ENCODE data around the gene IL17REL. TPM values are rescaled to one million over a fixed set of nuclear protein-coding genes. Genes with fewer than 3 reads are reported as not detected.
"Not testable (repeated sequence)": the region's sequence is repeated elsewhere in the genome, so short reads cannot be mapped to it uniquely, and the experiment has no call there.

Gene IL17REL
- total RNA-seq, 1 donor = not detected

DNA sequence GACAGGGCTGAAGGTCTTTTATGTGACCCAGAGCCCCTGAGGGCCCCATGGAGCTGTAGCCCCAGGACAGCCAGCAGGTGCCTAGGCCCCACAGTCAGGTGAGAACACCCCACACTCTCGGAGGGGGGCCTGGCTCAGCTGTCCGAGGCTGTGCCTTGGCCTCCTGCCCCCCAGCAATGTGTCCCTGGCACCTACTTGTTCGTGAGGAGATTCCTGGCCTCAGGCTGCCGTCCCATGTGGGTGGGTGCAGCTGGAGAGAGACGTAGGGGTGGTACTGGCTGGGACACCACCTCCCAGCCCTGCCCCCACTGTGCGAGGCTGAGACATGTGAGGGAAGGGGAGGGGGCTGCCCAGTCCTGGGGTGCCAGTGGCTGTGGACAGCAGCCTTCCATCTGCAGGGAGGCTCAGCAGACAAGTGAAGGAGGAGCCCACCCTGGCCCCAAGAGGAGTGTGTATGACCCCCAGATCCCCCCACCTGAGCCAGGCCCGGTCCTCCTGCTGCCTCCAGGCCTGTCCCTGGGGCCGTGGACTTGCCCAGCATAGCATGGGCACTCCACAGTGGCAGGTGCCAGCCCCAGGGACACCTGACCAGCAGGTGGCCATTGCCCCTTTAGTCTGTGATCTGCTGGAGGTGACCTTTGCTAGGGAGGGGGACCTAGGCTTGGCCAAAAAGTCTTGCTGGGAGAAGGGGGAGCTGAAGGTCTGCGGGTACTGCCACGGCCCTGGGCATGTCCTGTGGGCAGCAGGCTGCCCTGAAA lies 17.0 kb downstream of the IL17REL start:
- peaks cover 5% of the 10 kb centered on the region for H3K9me3 ChIP-seq (ENCODE audit: low read depth, low read length)
- peaks cover 11% of the 10 kb centered on the region for H3K4me1 ChIP-seq (ENCODE audit: insufficient read depth, low read length)
- no peak overlapping the region for H3K4me3 ChIP-seq (ENCODE audit: low read length)
- H3K27me3 ChIP-seq (ENCODE audit: insufficient read depth, low read length) = no peaks in the 10 kb centered on the region

DNA sequence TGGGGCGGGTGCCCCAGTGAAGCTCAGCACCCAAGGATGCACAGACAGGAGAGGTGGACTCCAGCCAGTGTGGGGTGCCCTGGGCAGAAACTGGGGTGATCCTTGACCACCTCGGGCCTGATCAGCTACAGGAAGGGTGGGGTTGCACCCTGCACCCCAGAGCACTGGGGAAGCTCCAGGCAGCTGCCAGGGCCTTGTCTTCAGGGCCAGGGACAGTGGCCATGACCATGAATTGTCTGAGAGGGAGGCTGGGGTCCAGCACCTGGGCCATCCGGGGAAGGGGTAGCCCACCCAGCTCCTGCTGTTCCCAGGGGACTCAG lies 17.6 kb downstream of the IL17REL start:
- Histone ChIP-seq H3K4me1 (ENCODE audit: insufficient read depth, low read length) (peaks cover 11% of the 10 kb centered on the region), H3K4me3 (ENCODE audit: low read length) (no peak overlapping the region), H3K27me3 (ENCODE audit: insufficient read depth, low read length) (no peaks in the 10 kb centered on the region), H3K9me3 (ENCODE audit: low read depth, low read length) (peaks cover 5% of the 10 kb centered on the region)

DNA sequence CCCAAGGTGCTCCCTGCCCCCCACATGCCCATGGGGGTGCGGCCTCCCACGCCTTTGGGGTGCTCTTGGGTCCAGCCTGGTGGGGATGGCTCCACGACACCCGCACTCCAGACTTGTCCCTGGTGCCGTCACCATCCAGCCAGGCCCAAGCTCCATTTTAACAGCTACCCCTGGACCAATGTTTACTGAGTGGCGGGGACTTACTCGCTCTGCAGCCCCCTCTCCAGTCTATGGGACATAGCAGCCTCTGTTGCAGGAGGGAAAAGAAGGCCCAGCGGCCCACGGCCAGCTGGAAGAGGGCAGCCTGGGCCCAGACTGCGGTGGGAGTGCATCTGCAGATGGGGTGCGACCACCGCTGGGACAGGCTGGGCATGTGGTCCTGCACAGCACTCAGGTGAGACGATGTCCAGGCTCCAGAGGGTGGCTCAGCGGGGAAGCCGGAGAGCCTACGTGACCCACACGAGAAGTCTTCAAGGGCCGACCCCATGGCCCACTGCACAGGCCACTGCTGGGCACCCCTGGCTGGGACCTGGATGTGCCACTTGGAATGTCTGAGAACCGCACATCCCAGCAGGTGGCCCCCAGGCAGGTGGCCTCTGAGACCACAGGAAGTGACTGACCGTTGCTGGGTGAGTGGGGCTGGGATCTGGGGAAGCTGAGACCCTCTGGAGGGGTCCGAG lies 18.1 kb downstream of the IL17REL start:
- H3K4me1 ChIP-seq (ENCODE audit: insufficient read depth, low read length) = peaks cover 8% of the 10 kb centered on the region
- peaks cover 5% of the 10 kb centered on the region for H3K9me3 ChIP-seq (ENCODE audit: low read depth, low read length)
- H3K4me3 ChIP-seq (ENCODE audit: low read length) = no peak overlapping the region
- no peaks in the 10 kb centered on the region for H3K27me3 ChIP-seq (ENCODE audit: insufficient read depth, low read length)

DNA sequence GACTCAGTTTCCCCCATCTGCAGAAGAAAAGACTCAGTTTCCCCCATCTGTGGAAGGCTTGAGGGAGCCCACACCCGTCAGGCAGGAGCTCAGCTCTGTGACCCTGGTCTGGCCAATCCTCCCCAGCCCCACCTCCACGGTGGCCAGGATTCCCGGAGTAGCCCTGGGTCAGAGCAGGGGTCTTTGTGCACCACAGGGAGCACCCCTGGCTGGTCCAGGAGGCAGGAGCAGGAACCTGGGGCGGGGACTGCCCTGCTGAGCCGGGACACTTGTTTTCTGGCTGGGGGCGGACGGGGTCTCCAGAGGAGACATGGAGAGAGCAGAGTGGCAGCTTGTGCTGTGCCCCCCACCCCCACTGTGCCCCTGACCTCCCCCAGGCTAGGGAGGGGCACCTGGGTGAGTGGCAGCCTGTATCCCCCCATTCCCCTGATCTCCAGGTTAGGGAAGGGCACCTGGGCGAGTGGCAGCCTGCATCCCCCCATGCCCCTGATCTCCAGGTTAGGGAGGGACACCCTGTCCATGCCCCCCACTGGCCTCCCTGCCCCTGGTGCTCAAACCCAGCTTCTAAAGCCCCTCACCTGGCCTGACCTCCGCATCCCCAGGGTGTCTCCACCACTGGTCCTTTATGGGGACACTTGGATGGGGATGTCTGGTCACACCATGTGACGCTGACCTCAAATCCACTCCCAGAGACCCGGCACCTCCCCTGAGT lies 18.8 kb downstream of the IL17REL start:
- Histone ChIP-seq H3K27me3 (ENCODE audit: insufficient read depth, low read length) (no peaks in the 10 kb centered on the region), H3K4me1 (ENCODE audit: insufficient read depth, low read length) (peaks cover 8% of the 10 kb centered on the region), H3K9me3 (ENCODE audit: low read depth, low read length) (peaks cover 5% of the 10 kb centered on the region), H3K4me3 (ENCODE audit: low read length) (no peak overlapping the region)

DNA sequence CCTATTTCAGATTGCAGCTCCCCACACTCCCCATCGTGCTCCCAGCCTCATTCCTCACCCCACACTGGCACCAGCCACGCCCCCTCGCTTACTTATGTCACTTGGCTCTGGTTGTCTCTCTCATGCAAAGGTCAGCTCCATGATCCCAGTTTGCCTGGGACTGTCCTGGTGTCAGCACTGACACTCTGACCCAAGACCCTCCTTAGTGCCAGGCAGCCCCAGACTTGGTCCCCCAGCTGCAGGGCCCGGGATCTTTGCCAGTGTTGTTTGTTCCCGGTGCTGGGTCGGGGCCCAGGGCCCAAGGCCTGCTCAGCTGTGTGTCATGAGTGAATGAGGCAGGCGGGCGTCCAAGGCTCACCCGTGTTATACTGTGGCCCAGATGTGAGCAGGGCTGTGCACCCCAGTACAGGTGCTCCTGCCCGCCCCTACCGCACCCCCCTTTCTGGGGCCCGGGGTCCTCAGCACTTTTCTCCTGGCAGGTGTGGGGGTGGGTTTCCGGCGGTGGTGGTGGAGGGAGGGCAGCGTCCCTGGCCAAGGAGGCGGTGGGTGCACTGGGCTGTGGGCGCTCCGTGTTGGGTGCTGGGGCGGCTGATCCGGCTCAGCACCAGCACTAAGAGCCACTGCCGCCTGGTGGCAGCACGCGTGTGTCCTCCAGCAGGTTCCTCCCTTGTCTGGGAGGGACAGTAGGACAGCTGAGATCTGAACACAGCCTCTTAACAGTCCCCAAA lies 19.5 kb downstream of the IL17REL start:
- H3K4me3 ChIP-seq (ENCODE audit: low read length) = no peak overlapping the region
- H3K9me3 ChIP-seq (ENCODE audit: low read depth, low read length) = peaks cover 5% of the 10 kb centered on the region
- peaks cover 8% of the 10 kb centered on the region for H3K4me1 ChIP-seq (ENCODE audit: insufficient read depth, low read length)
- H3K27me3 ChIP-seq (ENCODE audit: insufficient read depth, low read length) = no peaks in the 10 kb centered on the region

DNA sequence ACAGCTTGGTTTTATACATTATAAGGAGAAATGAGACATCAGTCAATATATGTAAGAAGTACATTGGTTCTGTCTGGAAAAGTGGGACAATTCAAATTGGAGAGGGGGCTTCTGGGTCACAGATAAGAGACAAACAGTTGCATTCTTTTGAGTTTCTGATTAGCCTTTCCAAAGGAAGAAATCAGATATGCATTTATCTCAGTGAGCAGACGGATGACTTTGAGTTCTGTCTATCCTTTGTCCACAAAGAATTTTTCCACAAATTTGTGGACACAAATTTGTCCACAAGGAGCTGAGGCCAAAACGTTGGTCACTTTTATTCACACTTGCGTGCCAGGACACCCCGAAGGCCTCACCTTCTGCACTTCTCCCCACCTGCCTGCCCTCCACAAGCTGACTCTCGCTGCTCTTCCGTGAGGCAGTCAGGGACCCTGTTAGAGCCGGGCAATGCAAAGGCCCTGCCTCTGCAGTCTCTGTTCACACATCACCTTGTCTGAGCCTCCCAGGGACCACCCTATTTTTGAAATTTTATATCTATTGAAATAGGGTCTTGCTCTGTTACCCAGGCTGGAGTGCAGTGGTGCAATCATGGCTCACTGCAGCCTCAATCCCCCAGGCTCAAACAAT lies 20.5 kb downstream of the IL17REL start:
- Histone ChIP-seq H3K9me3 (ENCODE audit: low read depth, low read length) (peaks cover 5% of the 10 kb centered on the region), H3K4me1 (ENCODE audit: insufficient read depth, low read length) (peaks cover 8% of the 10 kb centered on the region), H3K4me3 (ENCODE audit: low read length) (no peak overlapping the region), H3K27me3 (ENCODE audit: insufficient read depth, low read length) (no peaks in the 10 kb centered on the region)

DNA sequence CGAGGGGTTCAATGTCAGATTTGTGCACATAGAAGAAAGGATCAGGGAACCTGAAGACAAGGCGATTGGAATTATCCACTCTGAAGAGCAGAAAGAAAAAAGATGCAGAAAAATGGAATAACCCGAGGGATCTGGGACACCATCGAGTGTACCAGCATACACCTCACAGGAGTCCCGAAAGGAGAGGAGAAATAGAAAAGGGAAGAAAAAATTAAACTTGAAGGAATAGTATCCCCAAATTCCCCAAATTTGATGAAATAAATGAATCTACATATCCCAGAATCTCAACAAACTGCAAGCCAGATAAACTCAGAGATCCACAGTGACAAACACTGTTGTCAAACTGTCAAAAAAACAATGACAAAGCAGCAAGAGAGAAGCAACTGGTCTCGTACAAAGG lies 21.4 kb downstream of the IL17REL start:
- H3K9me3 ChIP-seq (ENCODE audit: low read depth, low read length) = peaks cover 11% of the 10 kb centered on the region
- H3K4me1 ChIP-seq (ENCODE audit: insufficient read depth, low read length) = peaks cover 8% of the 10 kb centered on the region
- no peak overlapping the region for H3K4me3 ChIP-seq (ENCODE audit: low read length)
- H3K27me3 ChIP-seq (ENCODE audit: insufficient read depth, low read length) = peaks cover 5% of the 10 kb centered on the region

DNA sequence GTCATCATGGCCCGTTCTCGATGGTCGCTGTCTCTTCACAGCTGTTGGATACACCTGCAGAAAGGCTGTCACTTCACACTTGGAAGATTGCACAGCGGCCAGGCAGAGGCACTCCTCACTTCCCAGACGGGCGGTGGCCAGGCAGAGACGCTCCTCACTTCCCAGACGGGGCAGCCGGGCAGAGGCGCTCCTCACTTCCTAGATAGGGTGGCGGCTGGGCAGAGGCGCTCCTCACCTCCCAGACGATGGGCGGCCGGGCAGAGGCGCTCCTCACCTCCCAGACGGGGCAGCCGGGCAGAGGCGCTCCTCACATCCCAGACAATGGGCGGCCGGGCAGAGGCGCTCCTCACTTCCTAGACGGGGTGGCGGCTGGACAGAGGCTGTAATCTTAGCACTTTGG lies 22.7 kb downstream of the IL17REL start:
- H3K4me3 ChIP-seq (ENCODE audit: low read length); H3K4me1 ChIP-seq (ENCODE audit: insufficient read depth, low read length): not testable (repeated sequence)
- Histone ChIP-seq H3K27me3 (ENCODE audit: insufficient read depth, low read length) (peaks cover 18% of the 10 kb centered on the region), H3K9me3 (ENCODE audit: low read depth, low read length) (peaks cover 19% of the 10 kb centered on the region)

DNA sequence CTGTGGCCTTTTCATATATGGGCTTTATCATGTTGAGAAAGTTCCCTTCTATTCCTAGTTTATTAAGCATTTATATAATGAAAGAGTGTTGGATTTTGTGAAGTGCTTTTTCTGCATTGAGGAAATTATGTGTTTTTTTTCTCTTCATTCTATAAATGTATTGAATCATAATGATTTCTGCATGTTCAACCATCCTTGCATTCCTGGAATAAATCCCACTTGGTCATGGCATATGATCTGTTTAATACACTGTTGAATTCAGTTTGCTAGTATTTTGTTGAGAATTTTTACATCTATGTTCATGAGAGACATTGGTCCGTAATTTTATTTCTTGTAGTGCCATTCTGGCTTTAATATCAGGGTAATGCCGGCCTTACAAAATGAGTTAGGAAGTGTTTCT lies 26.2 kb downstream of the IL17REL start:
- H3K9me3 ChIP-seq (ENCODE audit: low read depth, low read length) = peaks cover 17% of the 10 kb centered on the region
- peaks cover 33% of the 10 kb centered on the region for H3K27me3 ChIP-seq (ENCODE audit: insufficient read depth, low read length)
- H3K4me1 ChIP-seq (ENCODE audit: insufficient read depth, low read length) = peaks cover 4% of the 10 kb centered on the region
- H3K4me3 ChIP-seq (ENCODE audit: low read length) = no peak overlapping the region

DNA sequence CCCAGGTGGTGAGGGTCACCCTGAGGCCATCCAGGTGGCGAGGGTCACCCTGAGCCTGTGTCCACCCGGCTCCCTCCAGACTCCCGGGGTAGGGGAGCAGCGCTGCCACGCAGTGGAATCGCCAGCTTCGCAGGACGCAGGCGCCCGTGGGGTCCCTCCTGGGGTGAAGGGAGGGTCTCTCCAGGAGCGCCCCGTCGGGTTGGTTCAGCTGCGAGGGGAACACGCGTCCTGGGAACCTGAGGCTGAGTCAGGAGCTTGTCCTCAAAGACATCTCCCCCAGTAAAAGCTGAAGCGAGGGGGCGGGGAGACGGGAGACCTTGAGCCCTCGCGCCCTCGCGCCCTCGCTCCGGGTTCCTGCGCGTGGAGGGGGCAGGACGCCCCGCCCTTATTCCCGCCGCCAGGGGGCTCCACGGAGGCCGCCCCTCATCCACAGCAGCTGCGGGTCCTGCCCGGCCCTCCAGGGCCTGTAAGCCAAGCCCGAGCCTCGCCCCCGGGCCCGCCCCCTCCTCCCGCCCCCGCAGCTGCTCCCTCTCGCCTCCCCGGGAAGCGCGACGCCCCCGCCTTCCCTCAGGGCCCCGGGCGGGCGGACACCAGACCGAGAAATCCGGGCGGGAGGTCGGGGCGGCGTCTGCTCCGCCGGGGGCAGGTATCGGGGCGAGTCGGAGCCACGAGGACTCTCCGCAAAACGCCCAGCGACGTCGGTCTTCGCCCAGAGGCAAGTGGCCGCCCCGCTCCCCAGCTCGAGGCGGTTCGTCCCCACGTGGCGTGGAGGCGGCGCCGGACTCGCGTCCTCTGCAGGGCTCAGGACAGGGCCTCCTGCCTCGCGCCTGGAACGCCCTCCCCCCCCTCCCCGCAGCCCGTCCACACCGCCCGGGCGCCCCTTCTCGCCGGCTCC lies 29.2 kb downstream of the IL17REL start:
- Histone ChIP-seq H3K27me3 (ENCODE audit: insufficient read depth, low read length) (peaks cover 33% of the 10 kb centered on the region), H3K4me3 (ENCODE audit: low read length) (no peak overlapping the region), H3K9me3 (ENCODE audit: low read depth, low read length) (peaks cover 21% of the 10 kb centered on the region), H3K4me1 (ENCODE audit: insufficient read depth, low read length) (peaks cover 4% of the 10 kb centered on the region)

DNA sequence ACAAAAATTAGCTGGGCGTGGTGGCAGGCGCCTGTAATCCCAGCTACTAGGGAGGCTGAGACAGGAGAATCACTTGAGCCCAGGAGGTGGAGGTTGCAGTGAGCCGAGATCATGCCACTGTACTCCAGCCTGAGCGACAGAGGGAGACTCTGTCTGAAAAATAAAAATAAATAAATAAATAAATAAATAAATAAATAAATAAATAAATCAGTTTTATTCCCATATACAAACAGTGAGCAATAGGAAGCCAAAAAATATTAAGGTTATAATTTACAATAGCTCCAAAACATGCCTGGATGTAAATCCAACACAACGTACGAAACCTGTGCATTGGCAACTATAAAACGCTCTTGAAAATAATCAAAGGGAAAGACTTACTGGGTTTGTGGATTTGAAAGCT lies 30.8 kb downstream of the IL17REL start:
- H3K9me3 ChIP-seq (ENCODE audit: low read depth, low read length) = peaks cover 21% of the 10 kb centered on the region
- H3K27me3 ChIP-seq (ENCODE audit: insufficient read depth, low read length) = peaks cover 33% of the 10 kb centered on the region
- not testable (repeated sequence) for H3K4me1 ChIP-seq (ENCODE audit: insufficient read depth, low read length); H3K4me3 ChIP-seq (ENCODE audit: low read length)

DNA sequence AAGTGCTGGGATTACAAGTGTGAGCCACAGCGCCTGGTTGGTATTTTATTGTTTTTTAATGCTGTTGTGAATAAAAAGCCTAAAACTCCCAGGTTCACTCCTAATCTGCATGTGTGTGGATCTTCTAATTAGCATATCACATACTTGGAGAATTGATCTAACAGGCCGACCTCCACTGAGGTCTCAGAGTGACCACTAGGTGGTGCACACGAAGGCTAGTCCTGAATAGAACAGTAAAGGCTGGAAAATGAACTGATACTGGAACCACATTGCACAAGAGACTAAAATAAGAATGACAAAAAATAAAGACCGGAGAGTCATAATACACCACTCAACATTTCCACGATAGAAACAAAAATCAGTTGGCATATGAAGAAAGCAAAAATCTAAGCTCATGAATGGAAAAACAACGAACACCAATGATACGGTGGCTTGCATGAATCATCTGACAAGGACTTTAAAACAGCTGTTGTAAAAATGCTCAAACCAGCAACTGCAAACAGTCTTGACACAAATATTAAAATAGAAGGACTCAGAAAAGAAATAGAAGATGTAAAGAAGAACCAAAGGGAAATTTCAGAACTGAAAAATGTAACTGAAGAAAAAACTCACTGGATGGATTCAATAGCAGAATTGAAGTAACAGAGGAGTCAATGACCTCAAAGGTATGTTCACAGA lies 32.8 kb downstream of the IL17REL start:
- Histone ChIP-seq H3K9me3 (ENCODE audit: low read depth, low read length) (peaks cover 7% of the 10 kb centered on the region), H3K4me1 (ENCODE audit: insufficient read depth, low read length) (peaks cover 15% of the 10 kb centered on the region), H3K4me3 (ENCODE audit: low read length) (no peak overlapping the region), H3K27me3 (ENCODE audit: insufficient read depth, low read length) (peaks cover 14% of the 10 kb centered on the region)

DNA sequence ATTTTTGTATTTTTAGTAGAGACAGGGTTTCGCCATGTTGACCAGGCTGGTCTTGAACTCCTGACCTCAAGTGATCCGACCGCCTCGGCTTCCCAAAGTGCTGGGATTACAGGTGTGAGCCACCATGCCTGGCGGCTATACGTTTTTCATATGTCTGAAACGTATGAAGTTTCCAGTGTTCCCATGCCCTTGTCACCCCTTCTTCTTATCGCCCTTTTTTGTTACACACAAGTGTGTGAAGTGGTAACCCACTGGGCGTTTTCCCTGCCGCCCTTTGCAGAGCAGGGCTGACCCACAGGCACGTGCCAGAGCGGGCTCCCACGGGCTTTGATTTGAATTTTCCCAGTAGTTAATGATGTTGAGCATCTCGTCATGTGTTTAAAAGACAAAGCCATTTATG lies 35.0 kb downstream of the IL17REL start:
- H3K9me3 ChIP-seq (ENCODE audit: low read depth, low read length) = peaks cover 7% of the 10 kb centered on the region
- no peak overlapping the region for H3K4me3 ChIP-seq (ENCODE audit: low read length)
- H3K4me1 ChIP-seq (ENCODE audit: insufficient read depth, low read length) = peaks cover 12% of the 10 kb centered on the region
- H3K27me3 ChIP-seq (ENCODE audit: insufficient read depth, low read length) = peaks cover 2% of the 10 kb centered on the region

All from mononuclear cell (primary cell).